ENCODE results near the gene GLMN. TPM values are rescaled to one million over a fixed set of nuclear protein-coding genes. Genes with fewer than 3 reads are reported as not detected.

GLMN gene
- total and polyA plus RNA-seq, 2 of the 13 experiments (the other 11 are each of a cell fraction or from before 2014, with no cell fraction given) = 5.9 to 18.4 TPM

GRCh38 chr1:92310185-92310597 is 11.4 kb upstream of the GLMN start:
- ATAC-seq (peak; percentile 42; the same call in 2 of the 3 replicates), DNase-seq (ENCODE audit: low spot score) (no peak), FAIRE-seq (peak; percentile 28)
- intact Hi-C loops (cut with micrococcal nuclease; ENCODE audit: unreplicated experiment) = loop anchor here (1.0 kb wide), 2 partner anchors 11 to 313 kb away; partner anchors contain the start of gene RPAP2
- in situ Hi-C loops (cut with HindIII; ENCODE audit: extremely low pct_ligation_motif_present, low pct_unique_long_range_greater_than_20kb) = loop anchor here (5.0 kb wide), 1 partner anchor 312 kb away; no protein-coding TSS in a partner anchor
- no peak overlapping the region for H3K9ac ChIP-seq (ENCODE audit: insufficient read depth, low read depth, low read length)
- H3K4me1 ChIP-seq (ENCODE audit: insufficient read depth, low read length) = no peaks in the 10 kb centered on the region
- no peaks in the 10 kb centered on the region for H3K9me3 ChIP-seq (ENCODE audit: low read length)
- no peak overlapping the region for H2AFZ ChIP-seq (ENCODE audit: low read length)
- peaks cover 0 to 12% of the 10 kb centered on the region in 2 experiments; a peak in 4 of 5 replicates for H3K36me3 ChIP-seq (replicated peaks in 1 of 2; ENCODE audit: control insufficient read depth in 1 of 2, insufficient read depth in 2 of 2, low read length in 2 of 2)
- no peaks in the 10 kb centered on the region for H3K27me3 ChIP-seq (ENCODE audit: control insufficient read depth in 1 of 2, insufficient read depth in 2 of 2, low read length in 2 of 2)
- BruUV-seq (replicated peaks) = no TSS peak
- POLR2A ChIA-PET = no interaction called here
- no peaks in the 10 kb centered on the region for H4K20me1 ChIP-seq (ENCODE audit: insufficient read depth, low read length)
- H3K4me2 ChIP-seq (ENCODE audit: low read depth, low read length) = no peak overlapping the region
- CTCF ChIA-PET (ENCODE audit: low intra/inter-chr PET ratio, low total read pairs) = interaction anchor here (1.0 to 3.5 kb wide), 2 partner anchors 289 to 313 kb away, joined by 3 to 20 read pairs; no protein-coding TSS in a partner anchor
- TF ChIP-seq CTCF (CRISPR knock-in tag; IDR thresholded peaks at IDR 0.05) = peak; percentile 50
- TF ChIP-seq NR2F2 (IDR thresholded peaks at IDR 0.05; ENCODE audit: borderline replicate concordance, low read depth) = no peak
- TF ChIP-seq MIXL1 (CRISPR knock-in tag; IDR thresholded peaks at IDR 0.05) = peak; percentile 26; the same call in 1 of the 2 replicates
- no peak for TF ChIP-seq ZNF773 (CRISPR knock-in tag; IDR thresholded peaks at IDR 0.05; ENCODE audit: borderline replicate concordance)
- peak; percentile 71 for TF ChIP-seq STAG1 (CRISPR knock-in tag; IDR thresholded peaks at IDR 0.05)
- no peak for TF ChIP-seq HES4 (CRISPR knock-in tag; IDR thresholded peaks at IDR 0.05; ENCODE audit: borderline replicate concordance)
- peak; percentile 25; the same call in 1 of the 2 replicates for TF ChIP-seq SMC3 (IDR thresholded peaks at IDR 0.05; ENCODE audit: low read length)
- TF ChIP-seq FOXA3 (CRISPR knock-in tag; IDR thresholded peaks at IDR 0.05) = no peak
- no peak for TF ChIP-seq PLSCR1 (CRISPR knock-in tag; IDR thresholded peaks at IDR 0.05; ENCODE audit: borderline replicate concordance)
- H3K27ac ChIP-seq (ENCODE audit: extremely low read length, insufficient read depth, low read length) = no peak overlapping the region
- no peak overlapping the region for H3K4me3 ChIP-seq (replicated peaks in 1 of 3; ENCODE audit: insufficient read depth in 1 of 3, low read depth in 2 of 3, low read length in 3 of 3)
- H3K79me2 ChIP-seq (ENCODE audit: insufficient read depth, low read length) = no peaks in the 10 kb centered on the region
